Left lung (tissue), 10 donors: ENCODE results near the gene CNOT8. TPM values are rescaled to one million over a fixed set of nuclear protein-coding genes. Genes with fewer than 3 reads are reported as not detected.

Experiments
- ATAC-seq: fragments of 200-7000 bp; cut with Tn5 transposase; one replicate; pipeline ENCODE4 v1.9.1; 2020; ENCODE audit warnings: moderate library complexity
- DNase-seq, 4 donors: peaks; one replicate each; pipeline ENCODE4 v3.0.0-alpha.2; 2013 to 2020
- H3K27ac ChIP-seq, 2 donors: fragments of 200-600 bp; sonication (generic) in 1 of 2; one replicate each; pipeline versions ENCODE4 v1.5.0 to v1.8.0; 2020 to 2021
- H3K27me3 ChIP-seq, 2 donors: fragments of 200-600 bp; sonication (generic) in 1 of 2; one replicate each; pipeline versions ENCODE4 v1.5.0 to v1.8.0; 2020 to 2021
- H3K36me3 ChIP-seq, 2 donors: fragments of 200-600 bp; sonication (generic) in 1 of 2; one replicate each; pipeline versions ENCODE4 v1.5.0 to v1.8.0; 2020 to 2021
- H3K4me1 ChIP-seq, 2 donors: fragments of 200-600 bp; one replicate each; pipeline ENCODE4 v1.8.0; 2021
- H3K4me3 ChIP-seq, 2 donors: fragments of 200-600 bp; sonication (generic) in 1 of 2; one replicate each; pipeline versions ENCODE4 v1.5.0 to v1.8.0; 2020 to 2021; ENCODE audit warnings: mild to moderate bottlenecking in 1 of 2
- H3K9me3 ChIP-seq, 2 donors: fragments of 200-600 bp; sonication (generic) in 1 of 2; one replicate each; pipeline versions ENCODE4 v1.5.0 to v1.8.0; 2020 to 2021
- intact Hi-C, 2 donors: fragments of 100-400 bp; cut with DNase I; formaldehyde crosslinking; loops; one replicate each; pipeline versions ENCODE4 v1.11.2 to v1.14.2; 2022
- polyA plus RNA-seq, 6 donors: library from polyadenylated mRNA; unstranded; fragments of 120-200 nt; gene quantifications; one replicate each; pipeline ENCODE4 v1.2.1, GENCODE V29; 2013; ENCODE audit not compliant: insufficient read length in 6 of 6
- total RNA-seq, 2 donors: library from RNA; stranded (reverse); fragmentation: NEBNext Ultra II Directional; extraction: Animal tissue kit (Norgen Biotek cat#: 25700); gene quantifications; one replicate each; pipeline ENCODE4 v1.2.1, GENCODE V29; 2021
- TF ChIP-seq, protein P1 (sequence below), 2 donors: fragments of 200-600 bp; sonication (generic) in 1 of 2; IDR thresholded peaks; one replicate each; pipeline versions ENCODE4 v1.5.0 to v1.8.0; 2021; ENCODE audit warnings: antibody characterized with exemption in 2 of 2
- donor health status: DM: no; HTN: yes; CAD: no.
- donor health status: DM: no; HTN: no; CAD: no.

CNOT8 gene
- total and polyA plus RNA-seq, 8 donors = 65.8 to 95.4 (median 85.4) TPM

DNA sequence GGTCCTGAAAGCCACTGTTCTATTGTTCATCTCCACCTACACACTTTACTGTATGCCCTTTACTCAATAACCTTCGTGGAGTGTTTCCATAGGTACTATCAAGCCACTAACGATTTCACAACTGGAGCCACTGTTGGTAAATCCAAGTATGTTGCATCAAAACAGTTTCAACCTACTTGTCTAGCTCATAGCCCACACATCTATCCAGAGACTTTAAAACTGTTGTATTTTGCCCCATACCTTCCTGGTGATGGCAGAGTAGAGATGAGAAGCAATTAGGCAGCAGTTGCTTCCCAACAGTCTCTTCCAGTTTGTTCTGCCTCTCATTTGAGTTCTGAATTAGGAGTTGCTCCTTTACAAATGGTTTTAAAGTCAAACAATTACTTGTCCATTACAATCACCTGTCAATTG lies 8.6 kb upstream of the CNOT8 start:
- H3K27me3 ChIP-seq = no peaks in the 10 kb centered on the region
- peak; percentile 71 for ATAC-seq
- peak overlapping the region; percentile 39 to 88 for H3K27ac ChIP-seq
- peak overlapping the region; percentile 35 for H3K4me3 ChIP-seq
- DNase-seq = no peak
- no peaks in the 10 kb centered on the region for H3K9me3 ChIP-seq
- TF ChIP-seq, protein P1, sequence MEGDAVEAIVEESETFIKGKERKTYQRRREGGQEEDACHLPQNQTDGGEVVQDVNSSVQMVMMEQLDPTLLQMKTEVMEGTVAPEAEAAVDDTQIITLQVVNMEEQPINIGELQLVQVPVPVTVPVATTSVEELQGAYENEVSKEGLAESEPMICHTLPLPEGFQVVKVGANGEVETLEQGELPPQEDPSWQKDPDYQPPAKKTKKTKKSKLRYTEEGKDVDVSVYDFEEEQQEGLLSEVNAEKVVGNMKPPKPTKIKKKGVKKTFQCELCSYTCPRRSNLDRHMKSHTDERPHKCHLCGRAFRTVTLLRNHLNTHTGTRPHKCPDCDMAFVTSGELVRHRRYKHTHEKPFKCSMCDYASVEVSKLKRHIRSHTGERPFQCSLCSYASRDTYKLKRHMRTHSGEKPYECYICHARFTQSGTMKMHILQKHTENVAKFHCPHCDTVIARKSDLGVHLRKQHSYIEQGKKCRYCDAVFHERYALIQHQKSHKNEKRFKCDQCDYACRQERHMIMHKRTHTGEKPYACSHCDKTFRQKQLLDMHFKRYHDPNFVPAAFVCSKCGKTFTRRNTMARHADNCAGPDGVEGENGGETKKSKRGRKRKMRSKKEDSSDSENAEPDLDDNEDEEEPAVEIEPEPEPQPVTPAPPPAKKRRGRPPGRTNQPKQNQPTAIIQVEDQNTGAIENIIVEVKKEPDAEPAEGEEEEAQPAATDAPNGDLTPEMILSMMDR (IDR thresholded peaks at IDR 0.05) = no peak
- intact Hi-C loops = no loop called here
- H3K36me3 ChIP-seq = no peaks in the 10 kb centered on the region
- peaks cover 5 to 29% of the 10 kb centered on the region in 2 donors for H3K4me1 ChIP-seq

DNA sequence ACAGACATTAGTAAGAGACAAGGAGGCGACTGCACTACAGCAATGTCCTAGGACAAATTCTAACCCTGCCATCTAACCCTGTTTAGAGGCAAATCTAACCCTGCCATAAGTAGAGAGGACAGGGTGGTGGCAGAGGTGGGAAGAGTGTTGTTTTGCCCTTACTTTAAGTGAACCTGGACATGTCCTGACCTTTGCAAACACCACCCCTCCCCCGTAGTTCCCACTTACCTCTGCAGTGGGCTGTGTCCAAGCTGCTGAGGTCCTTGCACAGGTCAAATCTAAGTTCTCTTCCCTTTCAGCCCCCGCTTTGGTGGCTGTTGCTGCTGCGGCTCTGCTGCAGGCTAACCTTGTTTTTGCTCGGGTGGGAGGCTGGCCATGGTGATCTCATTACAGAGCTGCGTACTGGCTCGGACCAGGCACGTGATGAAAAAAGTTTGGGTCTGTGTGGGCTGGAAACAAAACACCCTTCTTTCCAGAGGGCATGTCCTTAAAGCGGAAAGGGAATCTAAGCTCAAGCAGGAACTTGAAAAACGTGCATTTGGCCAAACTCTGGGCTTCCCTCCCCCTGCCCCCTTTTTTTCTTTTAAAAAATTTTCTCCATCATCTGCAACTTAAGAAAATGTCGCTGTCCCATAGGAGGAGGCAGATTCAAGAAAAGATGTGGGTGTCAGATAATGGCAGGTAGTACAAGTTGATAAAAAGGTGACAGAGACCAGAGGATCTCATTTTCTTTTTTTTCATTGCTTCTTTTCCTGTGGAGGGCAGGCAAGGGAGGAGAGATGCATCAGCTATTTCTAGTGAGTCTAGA lies 8.0 kb upstream of the CNOT8 start, which contains the start of gene FAXDC2:
Gene FAXDC2 (minus strand): TSS at position 349 of the 808 bp plus-strand sequence. CDS start 12,425 bp downstream, outside the sequence.
- no peaks in the 10 kb centered on the region for H3K9me3 ChIP-seq
- no peaks in the 10 kb centered on the region for H3K36me3 ChIP-seq
- peaks cover 5 to 28% of the 10 kb centered on the region in 2 donors for H3K4me1 ChIP-seq
- TF ChIP-seq, protein P1 (IDR thresholded peaks at IDR 0.05) = no peak
- peak within 1 kb of the TSS; percentile 35 for H3K4me3 ChIP-seq
- DNase-seq (peak in 3 of 4 donors; percentile 78 to 93 (median 79)), ATAC-seq (peak; percentile 98)
- intact Hi-C loops = no loop called here
- no peaks in the 10 kb centered on the region for H3K27me3 ChIP-seq
- peak within 1 kb of the TSS; percentile 39 to 88 for H3K27ac ChIP-seq

DNA sequence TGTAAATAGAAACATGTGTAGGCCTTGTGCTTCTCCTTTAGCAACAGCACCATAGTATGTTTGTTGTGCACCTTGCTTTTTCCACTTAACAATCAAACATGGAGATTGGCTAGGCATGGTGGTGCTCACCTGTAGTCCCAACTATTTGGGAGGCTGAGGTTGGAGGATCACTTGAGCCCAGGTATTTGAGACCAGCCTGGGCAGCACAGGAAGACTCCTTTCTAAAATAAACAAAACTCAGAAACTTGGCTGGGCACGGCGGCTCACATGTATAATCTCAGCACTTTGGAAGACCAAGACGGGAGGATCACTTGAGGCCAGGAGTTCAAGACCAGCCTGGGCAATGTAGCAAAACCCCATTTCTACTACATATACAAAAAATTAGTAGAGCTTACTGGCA lies 7.1 kb upstream of the CNOT8 start:
- intact Hi-C loops = no loop called here
- H3K27ac ChIP-seq = peak overlapping the region; percentile 39 to 88

DNA sequence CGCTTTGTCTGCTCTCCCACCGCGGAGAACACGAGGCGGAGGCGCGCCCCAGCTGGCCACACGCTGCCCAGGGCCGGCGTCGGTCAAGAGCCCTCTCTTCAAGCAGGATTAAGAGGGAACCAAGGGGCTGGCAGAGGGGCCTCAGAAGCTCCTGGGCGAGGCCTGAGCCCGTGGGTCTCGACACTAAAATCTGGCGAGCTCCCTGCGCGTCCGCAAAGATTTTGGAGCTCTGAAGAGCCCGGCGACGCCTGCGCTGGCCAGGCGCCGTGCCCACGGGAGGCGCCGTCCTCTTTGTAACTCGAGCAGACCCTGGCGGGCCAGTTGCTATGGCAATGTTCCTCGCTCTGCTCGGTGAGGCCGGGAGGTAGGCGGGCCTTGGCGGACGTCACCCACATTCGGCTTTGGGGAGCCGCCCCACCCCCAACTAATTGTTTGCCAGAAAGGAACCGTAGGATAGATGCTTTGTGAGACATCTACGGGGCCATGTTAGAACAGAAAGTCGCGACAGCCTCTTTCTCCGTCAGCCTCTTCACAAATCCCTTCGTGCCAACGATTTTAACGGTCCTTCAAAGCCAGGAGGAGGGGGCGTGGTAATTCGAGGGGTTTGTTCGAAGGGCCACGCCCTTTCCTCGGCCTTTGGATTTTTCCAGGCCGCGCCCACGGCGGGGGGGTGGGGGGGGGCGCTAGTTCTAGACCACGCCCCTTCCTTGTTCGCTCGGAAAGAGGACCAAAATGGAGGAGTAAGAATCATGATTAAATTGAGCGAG lies 714 bp upstream of the CNOT8 start:
- ATAC-seq (peak; percentile 80), DNase-seq (peak; percentile 96 to 99 (median 98))
- intact Hi-C loops = no loop called here
- TF ChIP-seq, protein P1 (IDR thresholded peaks at IDR 0.05) = no peak
- no peaks in the 10 kb centered on the region for H3K36me3 ChIP-seq
- H3K4me3 ChIP-seq = peak overlapping the region; percentile 54 to 59
- H3K4me1 ChIP-seq = peaks cover 23 to 43% of the 10 kb centered on the region in 2 donors
- H3K9me3 ChIP-seq = no peaks in the 10 kb centered on the region
- H3K27ac ChIP-seq = peak overlapping the region; percentile 99 to 100
- no peaks in the 10 kb centered on the region for H3K27me3 ChIP-seq

More for the DNA sequence above, 7.1 kb upstream of the CNOT8 start:
- Histone ChIP-seq H3K9me3 (no peaks in the 10 kb centered on the region), H3K36me3 (no peaks in the 10 kb centered on the region), H3K4me3 (no peak overlapping the region), H3K4me1 (peaks cover 5 to 28% of the 10 kb centered on the region in 2 donors), H3K27me3 (no peaks in the 10 kb centered on the region)
- no peak for DNase-seq
- no peak for ATAC-seq
- TF ChIP-seq, protein P1 (IDR thresholded peaks at IDR 0.05) = no peak
